ENCODE measurements around the gene WASHC4.
A peak's percentile ranks its signal among the peaks of the same experiment; 100 is the strongest.

The WASHC4 gene

GRCh38 chr12:105077435-105077834, 30.1 kb upstream of the WASHC4 start:
- H3K9me3 ChIP-seq (ENCODE audit: severe bottlenecking): no peaks in the 10 kb centered on the region
- no peaks in the 10 kb centered on the region for H3K27me3 ChIP-seq (ENCODE audit: insufficient read depth, poor library complexity, severe bottlenecking)
- H3K4me3 ChIP-seq (ENCODE audit: severe bottlenecking): no peak overlapping the region
- ATAC-seq (ENCODE audit: low read depth) (no peak), DNase-seq (ENCODE audit: low spot score) (no peak)
- TF ChIP-seq, protein P1, sequence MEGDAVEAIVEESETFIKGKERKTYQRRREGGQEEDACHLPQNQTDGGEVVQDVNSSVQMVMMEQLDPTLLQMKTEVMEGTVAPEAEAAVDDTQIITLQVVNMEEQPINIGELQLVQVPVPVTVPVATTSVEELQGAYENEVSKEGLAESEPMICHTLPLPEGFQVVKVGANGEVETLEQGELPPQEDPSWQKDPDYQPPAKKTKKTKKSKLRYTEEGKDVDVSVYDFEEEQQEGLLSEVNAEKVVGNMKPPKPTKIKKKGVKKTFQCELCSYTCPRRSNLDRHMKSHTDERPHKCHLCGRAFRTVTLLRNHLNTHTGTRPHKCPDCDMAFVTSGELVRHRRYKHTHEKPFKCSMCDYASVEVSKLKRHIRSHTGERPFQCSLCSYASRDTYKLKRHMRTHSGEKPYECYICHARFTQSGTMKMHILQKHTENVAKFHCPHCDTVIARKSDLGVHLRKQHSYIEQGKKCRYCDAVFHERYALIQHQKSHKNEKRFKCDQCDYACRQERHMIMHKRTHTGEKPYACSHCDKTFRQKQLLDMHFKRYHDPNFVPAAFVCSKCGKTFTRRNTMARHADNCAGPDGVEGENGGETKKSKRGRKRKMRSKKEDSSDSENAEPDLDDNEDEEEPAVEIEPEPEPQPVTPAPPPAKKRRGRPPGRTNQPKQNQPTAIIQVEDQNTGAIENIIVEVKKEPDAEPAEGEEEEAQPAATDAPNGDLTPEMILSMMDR (IDR thresholded peaks at IDR 0.05; ENCODE audit: poor library complexity, severe bottlenecking): no peak
- no peaks in the 10 kb centered on the region for H3K36me3 ChIP-seq (ENCODE audit: low read depth)
- no peaks in the 10 kb centered on the region for H3K4me1 ChIP-seq (ENCODE audit: insufficient read depth, poor library complexity, severe bottlenecking)
- H3K27ac ChIP-seq (ENCODE audit: poor library complexity, severe bottlenecking): no peak overlapping the region

- Histone ChIP-seq H3K27me3 (ENCODE audit: insufficient read depth, poor library complexity, severe bottlenecking) (no peaks in the 10 kb centered on the region), H3K4me3 (ENCODE audit: severe bottlenecking) (no peak overlapping the region), H3K27ac (ENCODE audit: poor library complexity, severe bottlenecking) (no peak overlapping the region), H3K9me3 (ENCODE audit: severe bottlenecking) (no peaks in the 10 kb centered on the region), H3K36me3 (ENCODE audit: low read depth) (no peaks in the 10 kb centered on the region), H3K4me1 (ENCODE audit: insufficient read depth, poor library complexity, severe bottlenecking) (no peaks in the 10 kb centered on the region)
- TF ChIP-seq, protein P1 (IDR thresholded peaks at IDR 0.05; ENCODE audit: poor library complexity, severe bottlenecking): no peak
- ATAC-seq (ENCODE audit: low read depth): no peak
- DNase-seq (ENCODE audit: low spot score): no peak
These were observed 28.6 kb upstream of the WASHC4 start for GRCh38 chr12:105078712-105079570.

- Histone ChIP-seq H3K4me1 (ENCODE audit: insufficient read depth, poor library complexity, severe bottlenecking) (no peaks in the 10 kb centered on the region), H3K36me3 (ENCODE audit: low read depth) (no peaks in the 10 kb centered on the region), H3K4me3 (ENCODE audit: severe bottlenecking) (no peak overlapping the region), H3K9me3 (ENCODE audit: severe bottlenecking) (no peaks in the 10 kb centered on the region), H3K27ac (ENCODE audit: poor library complexity, severe bottlenecking) (no peak overlapping the region), H3K27me3 (ENCODE audit: insufficient read depth, poor library complexity, severe bottlenecking) (no peaks in the 10 kb centered on the region)
- TF ChIP-seq, protein P1 (IDR thresholded peaks at IDR 0.05; ENCODE audit: poor library complexity, severe bottlenecking): no peak
- ATAC-seq (ENCODE audit: low read depth): no peak
- no peak for DNase-seq (ENCODE audit: low spot score)
These were observed 24.5 kb upstream of the WASHC4 start for GRCh38 chr12:105083031-105083430.

- no peaks in the 10 kb centered on the region for H3K27me3 ChIP-seq (ENCODE audit: insufficient read depth, poor library complexity, severe bottlenecking)
- no peak for DNase-seq (ENCODE audit: low spot score)
- ATAC-seq (ENCODE audit: low read depth): 0 out of 3 replicates have a peak, but pooled peaks have one; percentile 9
These were observed 23.9 kb upstream of the WASHC4 start for GRCh38 chr12:105083551-105084105.

More at GRCh38 chr12:105083551-105084105, 23.9 kb upstream of the WASHC4 start:
- H3K27ac ChIP-seq (ENCODE audit: poor library complexity, severe bottlenecking): no peak overlapping the region
- no peaks in the 10 kb centered on the region for H3K36me3 ChIP-seq (ENCODE audit: low read depth)
- no peaks in the 10 kb centered on the region for H3K9me3 ChIP-seq (ENCODE audit: severe bottlenecking)
- peak overlapping the region; percentile 36 for H3K4me3 ChIP-seq (ENCODE audit: severe bottlenecking)
- TF ChIP-seq, protein P1 (IDR thresholded peaks at IDR 0.05; ENCODE audit: poor library complexity, severe bottlenecking): no peak
- H3K4me1 ChIP-seq (ENCODE audit: insufficient read depth, poor library complexity, severe bottlenecking): no peaks in the 10 kb centered on the region
